NCI-H460 (cell line): Measurements from ENCODE around the gene DAND5. TPM values are rescaled to one million over a fixed set of nuclear protein-coding genes. Genes with fewer than 3 reads are reported as not detected.

ENCODE experiments used
- DNase-seq: peaks from one replicate; pipeline ENCODE4 v3.0.0-alpha.2; 2016; ENCODE audit warnings: low read depth; ENCODE audit errors: extremely low read depth
- total RNA-seq: library from RNA; depleted of rRNA; stranded (reverse); fragments of >200 nt; shearing (Covaris generic); gene quantifications from 2 replicates; pipeline ENCODE4 v1.2.3, GENCODE V29; 2014

DAND5 gene
- total RNA-seq, 1 experiment from 2014 or later, result not detected

- DNase-seq, result no peak
Measured at GRCh38 chr19:12990853-12991252, 21.5 kb downstream of the DAND5 start.

GRCh38 chr19:12991296-12991695 lies 21.9 kb downstream of the DAND5 start:
- DNase-seq, result no peak

- DNase-seq, result no peak
Measured at GRCh38 chr19:12992729-12993128, 23.4 kb downstream of the DAND5 start.

GRCh38 chr19:12993562-12993961 lies 24.2 kb downstream of the DAND5 start:
- no peak for DNase-seq

- peak; percentile 36 for DNase-seq
Measured at GRCh38 chr19:12994701-12995595, 25.6 kb downstream of the DAND5 start, which contains the start of gene NFIX. TSS of gene NFIX (plus strand) at chr19:12995475. CDS start at chr19:12995838, 363 bp downstream.

GRCh38 chr19:12995596-12996405 lies 26.4 kb downstream of the DAND5 start:
- no peak for DNase-seq

GRCh38 chr19:12996406-12997094 lies 27.2 kb downstream of the DAND5 start:
- no peak for DNase-seq

GRCh38 chr19:12997179-12997966 lies 28.0 kb downstream of the DAND5 start:
- DNase-seq, result no peak

- DNase-seq, result no peak
Measured at GRCh38 chr19:12997967-12998940, 28.9 kb downstream of the DAND5 start.

- no peak for DNase-seq
Measured at GRCh38 chr19:13001166-13001501, 31.8 kb downstream of the DAND5 start.

- no peak for DNase-seq
Measured at GRCh38 chr19:13001502-13002165, 32.3 kb downstream of the DAND5 start.

GRCh38 chr19:13002166-13002898 lies 33.0 kb downstream of the DAND5 start:
- no peak for DNase-seq

GRCh38 chr19:13003081-13003480 lies 33.7 kb downstream of the DAND5 start:
- no peak for DNase-seq

- DNase-seq, result no peak
Measured at GRCh38 chr19:13004273-13004672, 34.9 kb downstream of the DAND5 start.

- no peak for DNase-seq
Measured at GRCh38 chr19:13005253-13005652, 35.9 kb downstream of the DAND5 start.

GRCh38 chr19:13005861-13006370 lies 36.5 kb downstream of the DAND5 start:
- no peak for DNase-seq

- DNase-seq, result no peak
Measured at GRCh38 chr19:13006431-13007281, 37.3 kb downstream of the DAND5 start.
